Endometrial microvascular endothelial cells (primary cell): ENCODE data around the gene TREM1. TPM values are rescaled to one million over a fixed set of nuclear protein-coding genes. Genes with fewer than 3 reads are reported as not detected.

Source experiments
- in situ Hi-C: cut with HindIII; loops from 2 replicates; pipeline ENCODE4 v1.10.0; 2017; ENCODE audit warnings: low sequenced_read_pairs, low pct_unique_long_range_greater_than_20kb; ENCODE audit errors: inconsistent ontology term
- total RNA-seq: library from RNA; depleted of rRNA; stranded (reverse); fragments of >200 nt; gene quantifications from one replicate; pipeline ENCODE4 v1.2.3, GENCODE V29; 2015; ENCODE audit errors: inconsistent ontology term

TREM1 gene
- total RNA-seq, 1 donor from 2014 or later, result not detected

- in situ Hi-C loops, result no loop called here
Observed at GRCh38 chr6:41229721-41230120, 56.8 kb downstream of the TREM1 start.

- in situ Hi-C loops, result no loop called here
Observed at GRCh38 chr6:41228616-41229015, 57.9 kb downstream of the TREM1 start.

GRCh38 chr6:41228096-41228495 is 58.4 kb downstream of the TREM1 start, which contains the start of gene TREML4:
TREML4 (plus strand) TSS chr6:41228349; CDS start chr6:41228428, 79 bp downstream.
- in situ Hi-C loops, result no loop called here

GRCh38 chr6:41226752-41227151 is 59.7 kb downstream of the TREM1 start:
- in situ Hi-C loops, result no loop called here

- in situ Hi-C loops, result no loop called here
Observed at GRCh38 chr6:41224800-41225199, 61.7 kb downstream of the TREM1 start.

Other genes with a start within 250 kb of the TREM1 start
- not detected for gene UNC5CL, start 247.5 kb downstream of the TREM1 start, total RNA-seq
- not detected for gene TSPO2, start 244.2 kb downstream of the TREM1 start, total RNA-seq
- not detected for gene APOBEC2, start 233.5 kb downstream of the TREM1 start, total RNA-seq
- 8.1 TPM for gene OARD1, start 214.3 kb downstream of the TREM1 start, total RNA-seq
- 18.7 TPM for gene NFYA, start 213.7 kb downstream of the TREM1 start, total RNA-seq
- not detected for gene TREML1, start 132.3 kb downstream of the TREM1 start, total RNA-seq
- gene TREM2, start 123.6 kb downstream of the TREM1 start, total RNA-seq, result not detected
- not detected for gene TREML2, start 85.5 kb downstream of the TREM1 start, total RNA-seq
- not detected for gene TREML4, start 58.3 kb downstream of the TREM1 start, total RNA-seq
- not detected for gene NCR2, start 48.9 kb upstream of the TREM1 start, total RNA-seq